Right renal cortex interstitium (tissue), 3 donors: ENCODE results near the gene FAM53B. TPM values are rescaled to one million over a fixed set of nuclear protein-coding genes. Genes with fewer than 3 reads are reported as not detected.

ENCODE experiments used
- DNase-seq, 3 donors: peaks; one replicate each; pipeline ENCODE4 v3.0.0-alpha.2; 2013; ENCODE audit warnings: low read depth in 3 of 3, low spot score in 2 of 3
- polyA plus RNA-seq, 3 donors: library from polyadenylated mRNA; unstranded; fragments of 120-200 nt; gene quantifications; one replicate each; pipeline ENCODE4 v1.2.1, GENCODE V29; 2013; ENCODE audit not compliant: insufficient read length in 3 of 3

FAM53B gene
- polyA plus RNA-seq, 3 donors, result 22.3 to 24.3 (median 23.6) TPM

DNA sequence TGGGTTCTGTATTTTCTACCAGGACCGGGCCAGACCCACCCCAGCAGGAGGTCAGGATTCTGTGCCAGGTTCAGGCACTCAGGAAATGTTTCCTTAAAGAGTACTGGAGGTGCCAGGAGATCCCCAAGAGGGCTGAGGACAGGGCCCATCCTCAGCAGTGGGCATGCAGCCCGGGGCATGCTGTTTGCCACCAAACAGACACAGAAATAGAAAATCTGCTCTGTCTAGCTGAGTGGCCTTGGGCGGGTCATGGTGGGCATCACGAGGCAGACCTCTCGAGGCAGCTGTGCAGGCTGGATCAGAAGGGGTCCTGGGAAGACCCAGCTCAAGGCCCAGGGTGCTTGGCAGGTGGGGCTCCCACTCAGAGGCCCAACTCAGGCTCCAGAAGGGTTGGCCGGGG, 105.0 kb downstream of the FAM53B start:
- no peak for DNase-seq

DNA sequence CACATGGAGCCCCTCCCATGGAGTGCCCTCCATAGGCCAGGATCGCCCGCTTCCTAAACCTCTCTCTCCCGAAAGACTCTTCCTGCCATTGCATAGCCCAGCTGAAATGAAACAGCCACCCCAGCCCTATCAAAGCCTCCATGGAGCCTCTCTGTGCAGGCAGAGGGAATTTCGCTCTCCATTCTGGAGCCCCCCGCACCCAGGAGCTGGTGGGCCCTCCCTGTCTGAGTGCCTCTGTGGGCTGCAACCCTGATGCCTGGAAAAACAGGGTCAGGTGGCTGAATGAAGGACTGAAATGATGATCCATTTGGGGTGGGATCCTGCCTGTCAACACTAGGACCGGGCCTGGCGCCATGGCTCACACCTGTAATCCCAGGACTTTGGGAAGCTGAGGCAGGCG, 106.4 kb downstream of the FAM53B start:
- DNase-seq, result no peak

DNA sequence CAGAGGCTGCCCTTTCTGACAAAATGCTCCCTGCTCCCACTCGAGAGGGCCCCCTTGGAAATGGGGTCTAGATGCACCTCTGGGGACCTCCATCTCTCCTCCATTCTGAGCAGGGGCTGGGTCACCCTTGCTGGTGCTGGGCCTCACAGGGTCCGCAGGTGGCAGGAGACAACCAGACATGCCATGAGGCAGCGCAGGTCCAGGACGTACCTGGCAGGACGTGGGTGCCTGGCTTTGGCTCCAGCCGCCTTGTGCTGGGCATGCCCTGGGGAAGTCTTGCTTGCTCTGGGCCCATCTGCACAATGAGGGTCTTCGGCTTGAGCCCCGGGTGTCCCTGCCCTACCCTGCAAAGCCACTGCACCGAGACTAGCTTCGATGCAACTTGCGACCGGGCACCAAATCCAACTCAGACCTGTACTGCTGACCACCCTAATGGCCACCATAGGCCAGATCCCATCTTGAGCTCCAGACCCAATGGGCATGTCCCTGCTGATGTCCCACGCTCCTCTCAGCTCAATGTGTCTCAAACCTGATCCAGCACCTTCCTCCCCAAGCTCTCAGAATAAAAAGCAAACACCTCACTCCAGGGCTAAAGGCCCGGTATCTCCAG, 107.0 kb downstream of the FAM53B start:
- no peak for DNase-seq

- DNase-seq, result no peak
Measured at GRCh38 chr10:124636271-124636995, 107.7 kb downstream of the FAM53B start.

DNA sequence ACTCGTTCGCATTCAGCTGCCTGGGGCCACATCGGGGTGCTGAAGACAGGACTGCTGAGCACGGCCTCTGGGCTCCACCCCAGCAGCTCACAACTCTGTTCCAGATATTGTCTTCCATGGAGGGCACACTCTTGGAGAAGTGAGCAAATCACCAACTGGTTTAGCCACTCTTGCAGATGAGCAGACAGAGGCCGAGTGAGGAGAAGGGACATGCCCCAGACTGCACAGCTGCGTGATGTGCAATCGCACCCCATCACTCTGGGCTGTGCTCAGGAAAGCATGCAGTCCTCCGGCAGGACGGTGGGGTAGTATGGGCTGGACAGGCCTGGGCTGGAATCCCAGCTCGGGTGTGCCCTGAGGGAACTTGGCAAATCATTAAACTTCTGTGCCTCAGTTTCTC, 111.6 kb downstream of the FAM53B start:
- DNase-seq, result no peak

DNA sequence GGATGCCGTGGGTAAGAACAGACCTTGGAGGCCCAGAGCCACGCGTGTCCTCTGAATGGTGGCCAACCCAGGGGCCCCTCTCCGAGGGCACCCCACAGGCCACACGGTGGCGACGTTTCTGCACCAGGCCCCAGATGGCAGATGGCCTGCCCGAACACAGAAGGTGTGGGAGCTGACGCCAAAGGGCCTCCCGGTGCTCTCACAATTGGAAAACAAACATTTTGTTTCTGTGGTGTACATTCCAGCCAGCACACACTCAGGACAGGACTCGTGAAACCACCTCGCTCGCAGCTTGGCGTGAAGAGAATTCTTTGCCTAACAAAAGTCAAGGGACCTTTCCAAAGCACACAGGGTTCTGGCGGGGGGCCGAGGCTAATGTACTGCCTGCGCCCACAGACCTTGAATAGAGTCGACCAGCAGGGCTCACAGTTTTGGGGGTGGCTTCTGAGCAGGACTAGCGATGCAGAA, 112.1 kb downstream of the FAM53B start:
- no peak for DNase-seq

GRCh38 chr10:124630551-124630950, 113.6 kb downstream of the FAM53B start:
- DNase-seq, result no peak

GRCh38 chr10:124629842-124630241, 114.3 kb downstream of the FAM53B start:
- no peak for DNase-seq

- DNase-seq, result no peak
Measured at GRCh38 chr10:124629415-124629814, 114.8 kb downstream of the FAM53B start.

DNA sequence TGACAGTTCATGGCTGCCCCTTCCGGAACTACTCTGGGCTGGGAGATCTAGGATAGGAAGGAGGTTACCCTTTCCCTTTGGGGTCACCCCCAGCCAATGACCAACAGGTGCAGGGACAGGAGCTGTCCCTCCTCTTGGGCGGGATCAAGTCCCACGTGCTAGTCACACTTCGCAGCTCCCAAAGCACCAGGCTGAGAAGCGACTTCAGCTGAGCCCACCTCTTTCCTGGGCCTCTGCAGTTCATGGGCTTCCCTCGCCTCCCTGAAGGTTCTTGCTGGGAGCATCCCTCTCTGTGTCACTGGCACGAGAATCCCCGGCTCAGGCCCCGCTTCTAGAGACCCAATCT, 115.5 kb downstream of the FAM53B start:
- DNase-seq, result no peak

DNA sequence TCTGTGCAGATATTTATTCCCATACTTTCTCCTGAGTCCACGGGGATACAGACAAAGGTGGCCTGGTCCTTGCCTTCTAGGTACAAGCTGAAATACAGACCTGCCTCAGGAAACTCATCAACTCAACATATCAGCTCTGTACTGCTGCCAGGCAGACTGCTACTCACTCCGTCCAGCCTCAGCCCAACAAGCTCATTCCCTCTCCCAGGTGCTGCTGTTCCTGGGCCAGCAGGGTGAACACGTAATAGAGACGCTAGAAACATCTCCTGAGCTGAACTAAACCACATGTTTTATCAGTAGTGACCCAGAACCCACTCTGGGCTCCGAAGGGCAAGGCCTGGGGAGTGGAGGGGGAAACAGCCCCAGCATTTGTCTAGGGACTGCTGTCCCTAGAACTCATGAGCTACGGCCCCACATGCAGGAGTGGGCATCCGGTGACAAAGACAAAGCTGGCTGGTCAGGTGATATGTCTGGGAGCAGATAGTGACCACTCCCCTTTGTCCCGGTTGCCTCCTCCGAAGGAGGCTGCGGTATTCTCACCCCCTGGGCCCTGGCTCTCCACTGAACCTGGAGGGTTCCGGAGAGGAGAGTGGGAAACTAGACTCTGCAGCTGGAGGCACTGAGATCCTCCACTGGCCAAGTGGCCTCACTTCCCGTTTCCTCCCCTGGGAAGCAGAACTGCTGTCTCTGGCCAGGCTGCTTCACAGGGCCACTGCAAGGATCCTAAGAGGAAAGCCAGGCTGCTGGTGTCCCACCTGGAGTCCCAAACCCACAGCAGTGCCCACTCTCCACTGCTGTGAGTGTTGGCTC, 116.1 kb downstream of the FAM53B start:
- DNase-seq, result no peak

GRCh38 chr10:124626759-124627380, 117.3 kb downstream of the FAM53B start:
- no peak for DNase-seq

DNA sequence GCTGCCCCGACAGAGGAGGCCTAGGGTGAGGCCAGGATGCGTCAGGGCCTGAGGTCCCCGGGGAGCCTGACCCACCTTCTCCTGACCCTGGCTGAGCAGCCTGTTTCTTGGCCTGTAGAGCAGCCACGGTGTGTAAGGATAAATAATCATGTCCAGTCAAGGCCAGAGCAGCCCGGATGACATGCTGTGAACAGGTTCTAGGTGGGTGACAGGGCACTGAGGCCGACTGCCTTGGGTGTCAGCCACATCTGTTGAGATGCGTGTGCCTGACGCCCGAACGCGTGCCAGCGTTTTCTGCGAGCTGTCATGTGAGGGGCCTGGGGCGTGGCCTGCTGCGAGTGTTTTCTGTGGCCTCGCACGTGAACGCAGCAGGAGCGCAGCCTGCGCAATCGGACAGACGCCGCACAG, 118.3 kb downstream of the FAM53B start:
- no peak for DNase-seq

DNA sequence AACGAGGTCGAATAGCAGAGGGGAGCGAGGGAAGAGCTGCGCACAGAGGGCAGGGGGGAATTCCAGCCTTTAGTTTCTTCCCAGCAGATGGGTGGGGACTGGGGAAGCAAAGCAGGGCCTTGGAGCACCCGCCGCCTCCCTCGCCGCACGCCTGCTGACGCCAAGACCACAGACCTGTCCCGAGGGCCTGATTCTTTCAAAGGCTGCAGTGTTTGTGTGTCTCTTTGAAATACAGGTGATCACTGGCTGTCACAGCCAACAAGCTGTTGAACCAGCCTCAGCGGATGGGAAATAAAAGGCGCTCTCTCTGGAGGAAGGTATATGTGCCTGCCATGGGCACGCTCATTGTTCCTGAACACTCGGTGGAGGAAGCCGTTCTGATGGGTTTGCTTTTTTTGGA, 119.3 kb downstream of the FAM53B start:
- DNase-seq, result no peak

- DNase-seq, result no peak
Measured at GRCh38 chr10:124624466-124624865, 119.7 kb downstream of the FAM53B start.

DNA sequence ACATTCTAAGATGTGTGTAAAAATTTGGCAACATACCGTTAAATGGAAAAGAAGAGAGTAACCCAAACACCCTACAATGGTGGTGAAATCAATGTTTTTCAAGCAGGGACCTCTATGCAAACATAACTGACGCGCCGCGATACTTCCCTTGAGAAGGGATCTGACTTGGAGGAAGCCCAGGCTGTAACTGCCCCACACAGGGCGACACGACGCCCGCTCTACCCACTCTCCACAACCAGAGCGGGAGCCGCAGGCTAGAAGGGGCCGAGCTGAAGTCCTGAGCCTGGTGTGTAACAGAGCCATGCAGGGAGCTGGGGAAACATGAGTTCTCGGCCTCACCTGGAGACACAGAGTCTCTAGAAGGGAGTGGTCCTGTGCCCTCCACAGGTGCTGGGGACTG, 120.2 kb downstream of the FAM53B start:
- no peak for DNase-seq

DNA sequence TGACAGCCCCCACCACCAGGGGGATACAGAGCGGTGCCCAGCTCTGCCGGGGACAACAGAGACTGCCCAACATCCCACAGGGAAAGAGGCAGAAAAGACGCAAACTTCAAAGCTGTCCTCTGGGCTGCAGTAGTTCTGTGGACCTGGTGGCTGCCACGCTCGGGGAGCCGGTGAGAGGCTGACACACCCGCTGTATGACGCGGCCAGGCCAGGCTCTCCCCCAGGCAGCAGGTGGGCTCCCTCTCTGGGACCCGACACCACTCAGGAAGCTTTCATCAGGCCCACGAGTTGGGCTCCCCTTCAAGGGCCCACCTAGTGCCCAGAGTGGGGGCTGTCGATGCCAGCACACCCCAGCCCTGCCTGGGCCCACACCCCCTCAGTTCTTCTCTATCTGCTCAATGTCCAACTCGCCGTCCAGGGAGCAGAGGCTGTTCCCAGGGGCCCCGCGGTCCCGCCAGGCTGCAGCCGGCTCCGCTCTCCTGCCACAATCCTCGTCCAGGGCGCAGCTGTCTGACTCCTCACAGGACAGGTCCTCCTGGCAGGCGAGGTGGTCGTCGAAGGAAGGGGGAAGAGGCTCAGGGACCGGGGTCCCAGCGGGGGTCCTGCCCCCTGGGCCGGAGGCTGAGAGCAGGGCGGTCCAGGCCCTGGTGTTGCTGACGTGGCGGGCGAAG, 121.2 kb downstream of the FAM53B start:
- no peak for DNase-seq

GRCh38 chr10:124622158-124622557, 122.0 kb downstream of the FAM53B start:
- no peak for DNase-seq

GRCh38 chr10:124621637-124622036, 122.5 kb downstream of the FAM53B start:
- no peak for DNase-seq

GRCh38 chr10:124619802-124620490, 124.2 kb downstream of the FAM53B start:
- DNase-seq, result no peak
